GM12801 (cell line): ENCODE data around the gene LHFPL6.

Source experiments
- CTCF ChIP-seq: IDR thresholded peaks from one replicate; pipeline ENCODE4 v1.5.1; 2011; ENCODE audit warnings: control low read depth; ENCODE audit not compliant: insufficient read length; ENCODE audit errors: extremely low read depth

Gene LHFPL6

DNA sequence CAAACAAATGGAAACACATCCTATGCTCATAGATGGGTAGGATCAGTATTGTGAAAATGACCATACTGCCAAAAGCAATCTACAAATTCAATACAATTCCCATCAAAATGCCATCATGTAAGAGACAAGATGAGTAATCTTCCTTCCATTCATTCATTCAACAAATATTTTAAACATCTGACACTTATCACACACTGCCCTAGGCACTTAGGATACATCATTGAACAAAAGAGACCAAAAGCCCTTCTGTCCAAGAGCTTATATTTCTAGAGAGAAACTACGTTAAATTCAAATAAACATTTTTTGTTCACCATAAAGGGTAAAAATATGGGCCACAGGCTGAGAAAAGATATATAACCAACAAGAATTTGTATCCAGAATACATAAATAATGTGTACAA lies 20.5 kb upstream of the LHFPL6 start:
- no peak for TF ChIP-seq CTCF

DNA sequence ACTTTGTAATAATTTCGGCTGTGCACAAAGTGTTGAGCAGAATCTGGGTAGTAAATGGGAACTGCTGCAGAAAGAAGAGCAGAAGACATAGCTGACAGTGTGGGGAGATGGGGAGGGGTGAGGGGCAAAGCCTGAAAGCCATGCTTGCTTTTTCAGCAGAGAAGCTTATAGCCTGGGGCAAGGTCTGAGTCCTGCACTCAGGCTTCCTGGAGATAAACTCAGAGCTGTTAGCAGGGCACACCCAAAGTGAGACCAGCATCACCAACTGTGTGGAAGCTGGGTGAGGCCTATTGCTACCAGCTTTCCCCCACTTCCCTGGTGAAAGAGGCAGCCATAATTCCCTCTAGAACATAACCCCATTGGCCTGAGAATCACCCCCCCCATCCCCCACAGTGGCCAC lies 15.6 kb upstream of the LHFPL6 start:
- TF ChIP-seq CTCF: no peak

GRCh38 chr13:39616087-39616694 lies 13.2 kb upstream of the LHFPL6 start:
- TF ChIP-seq CTCF: peak; percentile 82

DNA sequence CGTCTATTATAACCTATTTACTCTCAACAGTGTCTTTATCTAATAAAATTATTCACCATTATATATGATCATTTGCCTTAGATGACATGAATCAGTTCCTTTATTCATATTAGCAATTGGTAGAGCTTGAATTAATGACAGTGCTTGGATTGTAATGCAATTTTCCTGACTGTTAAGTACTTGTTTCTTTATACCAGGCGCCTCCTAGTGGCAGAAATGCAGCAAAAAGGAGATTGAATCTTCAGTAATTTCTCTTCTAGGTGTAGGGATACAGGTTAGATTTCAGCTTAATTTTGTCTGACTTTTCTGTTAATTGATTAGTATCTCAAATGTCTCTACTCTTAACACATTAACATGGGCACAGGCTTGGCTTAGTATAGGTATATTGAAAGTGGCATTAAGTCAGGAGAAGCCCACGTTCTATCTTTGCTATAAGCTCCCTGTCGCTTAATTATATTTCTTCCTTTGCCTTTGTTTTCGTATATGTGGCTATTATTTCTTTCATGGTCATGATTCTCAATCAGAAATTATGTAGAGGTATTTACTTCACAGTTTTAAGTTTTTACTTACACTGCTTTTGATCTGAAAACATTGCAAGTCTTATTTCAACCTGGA lies 9.1 kb upstream of the LHFPL6 start:
- no peak for TF ChIP-seq CTCF

DNA sequence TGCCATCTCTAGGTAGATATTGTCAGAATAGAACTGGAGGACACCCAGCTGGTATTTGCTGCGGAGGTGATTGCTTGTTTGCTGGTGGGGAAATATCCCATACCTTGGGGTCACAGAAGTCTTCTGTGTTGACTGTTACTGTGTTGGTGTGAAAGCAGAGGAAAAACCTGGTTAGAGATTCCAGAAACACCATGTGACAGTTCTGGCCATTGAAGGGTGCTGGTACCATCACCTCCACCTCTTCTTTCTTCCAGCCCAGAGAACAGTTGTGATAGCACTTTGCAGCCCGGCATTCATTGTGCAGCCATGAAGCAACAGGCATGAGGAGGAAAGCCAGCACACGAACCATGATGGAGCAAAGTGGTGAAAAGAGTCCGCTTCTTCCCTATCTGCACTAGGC lies 4.9 kb upstream of the LHFPL6 start:
- TF ChIP-seq CTCF: no peak

DNA sequence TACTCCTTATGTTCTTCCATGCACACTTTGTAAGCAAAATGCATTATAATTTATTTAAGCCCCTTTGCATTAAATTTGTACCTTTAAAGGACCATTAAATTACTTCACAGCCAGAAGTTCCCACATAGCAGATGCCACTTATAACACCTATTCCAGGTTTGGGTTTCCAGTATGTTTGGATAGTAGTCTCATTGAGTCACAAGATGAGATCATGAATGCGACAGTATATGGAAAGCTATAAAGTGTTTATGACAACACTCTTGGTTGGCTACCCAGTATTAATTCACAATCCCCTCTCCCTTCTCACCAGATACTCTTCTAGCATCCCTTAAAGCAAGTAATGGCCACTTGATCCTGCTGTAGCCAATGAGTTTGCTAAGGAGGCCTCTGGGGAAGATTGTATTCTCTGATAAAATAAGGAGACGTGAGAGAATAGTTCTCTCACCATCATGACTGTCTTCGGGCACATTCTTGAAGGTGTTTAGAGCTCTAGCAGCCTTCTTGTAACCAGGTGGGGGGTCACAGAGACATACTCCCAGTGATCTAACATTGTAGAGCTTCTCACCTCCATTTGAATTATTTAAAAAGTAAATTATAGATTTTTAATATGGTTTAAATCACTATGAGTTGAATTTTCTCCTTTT lies 2.8 kb upstream of the LHFPL6 start:
- TF ChIP-seq CTCF: no peak

DNA sequence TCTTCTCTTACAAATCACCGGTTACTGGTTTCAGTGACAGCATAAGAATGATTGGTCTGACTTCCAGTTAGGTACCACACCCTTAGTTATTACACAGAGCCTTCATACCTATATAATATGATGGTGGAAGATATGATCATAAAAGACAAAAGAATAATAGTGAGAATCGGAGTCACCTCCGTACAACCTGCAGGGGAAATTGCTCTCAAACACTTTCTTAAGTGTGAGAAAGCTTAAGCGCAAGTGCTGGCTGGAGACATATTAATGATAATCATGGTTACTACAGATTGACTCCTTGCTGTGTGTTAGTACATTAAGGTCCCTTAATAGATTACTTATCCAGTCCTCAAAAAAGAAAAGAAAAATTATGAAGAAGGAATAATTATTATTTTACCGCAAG lies 1.8 kb upstream of the LHFPL6 start:
- TF ChIP-seq CTCF: no peak
